ENCODE measurements around the gene LBHD1.

Gene LBHD1

DNA sequence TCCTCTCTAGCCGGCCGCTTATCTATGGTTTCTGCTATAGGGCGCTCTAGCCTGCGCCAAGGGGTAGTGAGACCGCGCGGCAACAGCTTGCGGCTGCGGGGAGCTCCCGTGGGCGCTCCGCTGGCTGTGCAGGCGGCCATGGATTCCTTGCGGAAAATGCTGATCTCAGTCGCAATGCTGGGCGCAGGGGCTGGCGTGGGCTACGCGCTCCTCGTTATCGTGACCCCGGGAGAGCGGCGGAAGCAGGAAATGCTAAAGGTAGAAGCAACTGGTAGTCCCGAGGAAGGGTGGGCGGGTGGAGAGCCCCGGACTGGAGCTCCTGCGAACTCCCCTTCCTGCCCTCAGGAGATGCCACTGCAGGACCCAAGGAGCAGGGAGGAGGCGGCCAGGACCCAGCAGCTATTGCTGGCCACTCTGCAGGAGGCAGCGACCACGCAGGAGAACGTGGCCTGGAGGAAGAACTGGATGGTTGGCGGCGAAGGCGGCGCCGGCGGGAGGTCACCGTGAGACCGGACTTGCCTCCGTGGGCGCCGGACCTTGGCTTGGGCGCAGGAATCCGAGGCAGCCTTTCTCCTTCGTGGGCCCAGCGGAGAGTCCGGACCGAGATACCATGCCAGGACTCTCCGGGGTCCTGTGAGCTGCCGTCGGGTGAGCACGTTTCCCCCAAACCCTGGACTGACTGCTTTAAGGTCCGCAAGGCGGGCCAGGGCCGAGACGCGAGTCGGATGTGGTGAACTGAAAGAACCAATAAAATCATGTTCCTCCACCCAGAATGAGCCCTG, at the start of gene LBHD1, which contains the start of gene UQCC3:
LBHD1 (minus strand) TSS at position 660 of the 782 bp plus-strand sequence. CDS start 2,236 bp downstream, outside the sequence.
UQCC3 (plus strand) TSS at position 66 of the 782 bp plus-strand sequence; CDS start at position 139, 73 bp downstream.
- peaks cover 52 to 76% (median 69%) of the 10 kb centered on the region in 10 experiments for H3K4me1 ChIP-seq
- peaks cover 51 to 67% (median 54%) of the 10 kb centered on the region in 11 experiments for H3K36me3 ChIP-seq
- H3K27ac ChIP-seq = peak within 1 kb of the TSS; percentile 72 to 95 (median 89)

GRCh38 chr11:62719302-62719978, 47.4 kb upstream of the LBHD1 start:
- peaks cover 98 to 100% (median 98%) of the 10 kb centered on the region in 11 experiments for H3K36me3 ChIP-seq
- H3K27me3 ChIP-seq = no peaks in the 10 kb centered on the region
- H3K27ac ChIP-seq = no peak overlapping the region
- H3K9me3 ChIP-seq (replicated peaks in 1 of 11) = no peaks in the 10 kb centered on the region
- no peak for TF ChIP-seq Cebpa-rat (IDR thresholded peaks at IDR 0.05)
- peak overlapping the region in 1 of 11 experiments; percentile 3; a peak in 1 of 22 replicates for H3K9ac ChIP-seq
- H4K20me1 ChIP-seq = peaks cover 19 to 49% (median 31%) of the 10 kb centered on the region in 11 experiments; a peak in 21 of 22 replicates
- peaks cover 6 to 23% (median 12%) of the 10 kb centered on the region in 10 experiments for H3K4me1 ChIP-seq
- no peak overlapping the region for H3K4me3 ChIP-seq
- H3K4me2 ChIP-seq = no peak overlapping the region

More for the DNA sequence above, at the start of gene LBHD1, which contains the start of gene UQCC3:
- Histone ChIP-seq H3K27me3 (no peaks in the 10 kb centered on the region), H3K4me2 (peak within 1 kb of the TSS; percentile 85 to 100 (median 93)), H3K4me3 (peak within 1 kb of the TSS; percentile 63 to 89 (median 84)), H4K20me1 (peaks cover 0 to 59% (median 20%) of the 10 kb centered on the region in 11 experiments; a peak in 18 of 22 replicates), H3K9ac (peak within 1 kb of the TSS; percentile 85 to 96 (median 91)), H3K9me3 (replicated peaks in 1 of 11) (no peaks in the 10 kb centered on the region)
- no peak for TF ChIP-seq Cebpa-rat (IDR thresholded peaks at IDR 0.05)

- H3K9ac ChIP-seq = peak overlapping the region in 6 of 11 experiments; percentile 3 to 28 (median 10); a peak in 3 of 22 replicates
- TF ChIP-seq Cebpa-rat (IDR thresholded peaks at IDR 0.05) = no peak
- H3K36me3 ChIP-seq = peaks cover 96 to 100% (median 97%) of the 10 kb centered on the region in 11 experiments
- peaks cover 0 to 4% (median 0%) of the 10 kb centered on the region in 10 experiments; a peak in 3 of 20 replicates for H3K4me1 ChIP-seq
- H4K20me1 ChIP-seq = peaks cover 2 to 23% (median 6%) of the 10 kb centered on the region in 11 experiments; a peak in 11 of 22 replicates
- no peak overlapping the region for H3K4me2 ChIP-seq
- no peak overlapping the region for H3K4me3 ChIP-seq
- H3K9me3 ChIP-seq (replicated peaks in 1 of 11) = no peaks in the 10 kb centered on the region
- H3K27me3 ChIP-seq = no peaks in the 10 kb centered on the region
- H3K27ac ChIP-seq = no peak overlapping the region; a peak in 1 of 22 replicates
These were observed 44.7 kb upstream of the LBHD1 start for GRCh38 chr11:62716816-62717215.

DNA sequence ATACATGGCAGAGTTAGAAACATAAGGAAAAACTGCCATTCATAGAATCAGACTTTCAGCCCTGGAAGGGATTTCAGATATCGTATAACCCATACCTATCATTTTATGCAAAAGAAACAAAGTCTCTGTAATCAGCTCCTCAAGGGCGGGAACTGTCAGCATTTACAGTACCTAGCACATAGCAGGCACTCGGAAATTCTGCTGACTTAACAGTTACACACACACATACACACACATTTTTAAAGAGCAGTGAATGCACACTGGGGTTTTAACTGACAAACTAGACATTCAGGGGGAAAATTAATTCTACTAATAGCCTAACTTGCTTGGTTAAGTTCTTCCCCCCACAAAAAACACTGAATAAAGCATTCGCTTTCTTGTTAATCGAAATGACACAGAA, 44.1 kb upstream of the LBHD1 start:
- peaks cover 0 to 20% (median 4%) of the 10 kb centered on the region in 11 experiments; a peak in 9 of 22 replicates for H4K20me1 ChIP-seq
- peaks cover 0 to 4% (median 0%) of the 10 kb centered on the region in 10 experiments; a peak in 2 of 20 replicates for H3K4me1 ChIP-seq
- no peaks in the 10 kb centered on the region for H3K9me3 ChIP-seq (replicated peaks in 1 of 11)
- no peak overlapping the region for H3K4me2 ChIP-seq
- H3K4me3 ChIP-seq = no peak overlapping the region
- H3K36me3 ChIP-seq = peaks cover 96 to 100% (median 97%) of the 10 kb centered on the region in 11 experiments
- TF ChIP-seq Cebpa-rat (IDR thresholded peaks at IDR 0.05) = no peak
- H3K9ac ChIP-seq = peak overlapping the region in 4 of 11 experiments; percentile 3 to 26 (median 15); a peak in 1 of 22 replicates
- no peak overlapping the region; a peak in 1 of 22 replicates for H3K27ac ChIP-seq
- H3K27me3 ChIP-seq = no peaks in the 10 kb centered on the region

DNA sequence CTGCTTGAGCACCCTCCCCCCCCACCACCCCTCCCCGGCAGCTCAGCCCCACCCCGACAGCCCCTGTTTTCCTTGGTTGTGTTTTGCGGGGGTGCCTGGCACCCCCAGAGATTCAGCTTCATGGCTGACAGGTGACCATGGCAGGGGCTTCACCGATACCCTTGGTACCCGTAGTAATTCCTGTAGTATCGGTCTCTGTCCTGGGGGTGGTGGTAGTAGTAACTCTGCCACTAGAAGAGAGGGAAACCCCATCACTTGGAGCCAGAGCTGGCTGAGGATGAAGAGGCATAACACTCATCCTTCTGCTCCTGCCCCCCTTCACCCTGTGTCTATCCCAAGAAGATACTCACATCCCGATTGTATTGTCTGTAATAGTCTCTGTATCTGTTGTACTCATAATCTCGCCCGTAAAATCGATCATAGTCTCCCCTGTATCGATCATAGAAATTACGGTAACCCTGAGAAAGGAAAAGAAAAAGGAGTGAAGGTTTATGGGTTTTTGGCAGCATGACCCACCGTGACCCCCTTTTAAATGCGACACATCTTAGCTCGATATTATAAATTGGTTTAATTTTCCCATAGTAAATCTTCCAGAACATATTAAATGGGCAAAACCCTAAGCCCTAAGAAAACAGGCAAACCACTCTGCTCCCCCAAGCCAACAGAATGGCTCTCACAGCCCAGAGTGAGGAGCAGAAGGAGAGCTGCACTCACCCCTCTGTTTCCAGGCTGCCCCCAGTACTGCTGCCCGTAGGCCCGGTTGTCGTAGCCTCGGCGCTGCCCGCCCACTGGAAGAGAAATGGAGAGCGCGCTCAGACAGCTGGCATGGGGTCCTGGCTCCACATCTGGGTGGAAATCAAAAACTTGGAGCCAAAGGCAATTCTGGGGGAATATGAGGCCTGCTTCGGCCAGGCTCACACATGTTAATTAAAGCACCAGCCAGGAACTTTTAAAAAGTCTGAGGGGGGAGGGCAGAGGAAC, 43.4 kb upstream of the LBHD1 start:
- no peaks in the 10 kb centered on the region for H3K27me3 ChIP-seq
- no peak for TF ChIP-seq Cebpa-rat (IDR thresholded peaks at IDR 0.05)
- H3K4me2 ChIP-seq = no peak overlapping the region
- peaks cover 96 to 100% (median 97%) of the 10 kb centered on the region in 11 experiments for H3K36me3 ChIP-seq
- H3K4me3 ChIP-seq = no peak overlapping the region
- H3K4me1 ChIP-seq = peaks cover 0 to 4% (median under 1%) of the 10 kb centered on the region in 10 experiments; a peak in 7 of 20 replicates
- H3K9me3 ChIP-seq (replicated peaks in 1 of 11) = no peaks in the 10 kb centered on the region
- H3K27ac ChIP-seq = no peak overlapping the region
- peak overlapping the region in 5 of 11 experiments; percentile 9 to 24 (median 15); a peak in 4 of 22 replicates for H3K9ac ChIP-seq
- peaks cover 0 to 20% (median 4%) of the 10 kb centered on the region in 11 experiments; a peak in 9 of 22 replicates for H4K20me1 ChIP-seq

DNA sequence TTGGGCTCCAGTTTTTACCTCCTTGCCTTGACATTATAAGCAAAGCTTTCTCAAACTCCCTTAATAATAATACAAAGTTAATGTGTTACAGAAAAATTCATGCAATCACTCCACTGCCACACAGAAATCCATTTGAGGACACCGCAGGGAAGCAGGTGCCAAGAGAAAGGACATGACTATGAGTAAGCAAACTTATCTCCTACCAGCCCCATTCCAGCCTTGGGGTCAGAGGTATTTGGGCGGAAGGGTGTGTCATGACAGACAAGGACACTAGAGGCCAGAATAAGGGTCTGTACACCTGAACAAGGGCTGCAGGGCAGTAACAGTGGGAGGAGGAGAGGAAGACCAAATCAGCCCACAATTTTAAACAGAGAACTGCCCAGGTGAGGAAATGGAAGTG, 41.3 kb upstream of the LBHD1 start:
- Histone ChIP-seq H3K36me3 (peaks cover 80 to 84% (median 81%) of the 10 kb centered on the region in 11 experiments), H3K4me1 (peaks cover 14 to 20% (median 17%) of the 10 kb centered on the region in 10 experiments), H3K27ac (peak overlapping the region in 2 of 11 experiments; percentile 0 to 11; a peak in 1 of 22 replicates), H3K9me3 (replicated peaks in 1 of 11) (no peaks in the 10 kb centered on the region), H3K27me3 (no peaks in the 10 kb centered on the region), H3K9ac (peak overlapping the region in 4 of 11 experiments; percentile 0 to 19 (median 11); a peak in 2 of 22 replicates), H4K20me1 (peaks cover 0 to 19% (median 4%) of the 10 kb centered on the region in 11 experiments; a peak in 9 of 22 replicates), H3K4me2 (no peak overlapping the region), H3K4me3 (no peak overlapping the region)
- TF ChIP-seq Cebpa-rat (IDR thresholded peaks at IDR 0.05) = no peak

DNA sequence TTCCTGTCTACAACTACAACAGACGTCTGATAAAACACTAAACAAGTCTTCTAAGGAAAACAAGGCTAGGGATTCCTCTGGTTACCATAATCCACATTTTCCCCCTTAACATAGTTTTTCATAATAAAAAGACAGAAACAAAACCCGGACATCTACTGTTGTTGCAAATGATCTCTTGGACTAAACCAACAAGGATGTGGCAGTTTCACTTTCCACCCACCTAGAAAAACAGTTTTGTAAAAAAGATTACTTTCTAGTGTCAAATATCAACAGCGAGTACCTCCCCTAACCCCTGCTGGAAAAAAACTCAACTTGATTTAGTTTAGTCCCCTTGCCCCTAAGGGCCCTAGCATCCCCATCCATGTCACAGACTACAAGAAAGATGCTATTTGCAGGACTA, 40.8 kb upstream of the LBHD1 start:
- Histone ChIP-seq H3K36me3 (peaks cover 75 to 83% (median 76%) of the 10 kb centered on the region in 11 experiments), H3K4me3 (no peak overlapping the region), H3K27ac (peak overlapping the region in 1 of 11 experiments; percentile 11; a peak in 2 of 22 replicates), H3K27me3 (no peaks in the 10 kb centered on the region), H3K9ac (peak overlapping the region in 1 of 11 experiments; percentile 3; a peak in 1 of 22 replicates), H3K9me3 (replicated peaks in 1 of 11) (no peaks in the 10 kb centered on the region), H4K20me1 (peaks cover 0 to 14% (median 4%) of the 10 kb centered on the region in 11 experiments; a peak in 9 of 22 replicates), H3K4me2 (no peak overlapping the region), H3K4me1 (peaks cover 19 to 25% (median 22%) of the 10 kb centered on the region in 10 experiments)
- TF ChIP-seq Cebpa-rat (IDR thresholded peaks at IDR 0.05) = no peak
